Measurements from ENCODE around the gene C1orf226.

Gene C1orf226

DNA sequence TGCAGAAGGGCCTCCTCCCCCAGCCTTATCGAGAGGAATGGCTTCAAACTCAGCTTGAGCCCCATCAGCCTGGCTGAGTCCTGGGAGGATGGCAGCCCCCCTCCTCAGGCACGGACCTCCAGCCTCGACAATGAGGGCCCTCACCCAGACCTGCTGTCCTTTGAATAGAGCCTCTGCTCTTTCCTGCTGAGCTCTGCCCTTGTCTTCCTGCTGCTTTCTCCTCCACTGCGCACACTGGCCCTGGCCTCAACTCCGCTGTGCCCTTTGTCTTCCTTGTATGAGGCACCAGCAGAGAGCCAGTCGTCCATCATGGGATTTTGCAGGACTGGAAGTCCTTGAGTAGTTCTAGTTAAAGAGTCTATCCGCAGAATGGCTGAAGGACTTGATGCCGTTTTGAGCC lies 2.0 kb downstream of the C1orf226 start:
- Histone ChIP-seq H3K27me3 (no peaks in the 10 kb centered on the region), H3K4me2 (no peak overlapping the region), H3K4me1 (peaks cover 14% of the 10 kb centered on the region), H3K9ac (no peak overlapping the region), H4K20me1 (no peaks in the 10 kb centered on the region), H3K9me3 (no peaks in the 10 kb centered on the region), H3K27ac (no peak overlapping the region), H3K4me3 (no peak overlapping the region), H3K36me3 (no peaks in the 10 kb centered on the region)
- no peak for TF ChIP-seq Cebpa-rat (IDR thresholded peaks at IDR 0.05)

DNA sequence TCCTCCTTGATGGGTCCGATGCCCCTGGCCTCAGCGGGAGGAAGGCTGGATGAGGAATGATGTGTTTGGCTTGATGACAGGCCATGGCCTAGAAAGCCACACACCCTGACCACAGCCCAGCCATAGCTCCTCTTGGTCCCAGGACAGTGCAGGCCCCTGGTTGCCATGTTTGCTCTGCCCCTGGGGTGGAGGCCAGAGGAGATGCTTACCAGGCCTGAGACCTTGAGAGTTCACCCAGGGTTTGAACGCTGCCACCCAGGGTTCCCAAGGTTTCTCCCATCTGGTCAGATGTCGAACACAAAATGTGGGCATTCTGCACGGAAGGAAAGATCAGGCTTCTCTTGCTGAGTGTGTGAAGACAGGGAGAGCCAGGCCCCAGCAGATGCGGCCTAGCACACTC lies 2.6 kb downstream of the C1orf226 start:
- H3K9ac ChIP-seq = no peak overlapping the region
- no peak overlapping the region for H3K27ac ChIP-seq
- H3K4me1 ChIP-seq = peaks cover 20% of the 10 kb centered on the region
- no peaks in the 10 kb centered on the region for H3K9me3 ChIP-seq
- no peak overlapping the region for H3K4me3 ChIP-seq
- no peak overlapping the region for H3K4me2 ChIP-seq
- no peaks in the 10 kb centered on the region for H3K27me3 ChIP-seq
- H3K36me3 ChIP-seq = no peaks in the 10 kb centered on the region
- no peaks in the 10 kb centered on the region for H4K20me1 ChIP-seq
- TF ChIP-seq Cebpa-rat (IDR thresholded peaks at IDR 0.05) = no peak

DNA sequence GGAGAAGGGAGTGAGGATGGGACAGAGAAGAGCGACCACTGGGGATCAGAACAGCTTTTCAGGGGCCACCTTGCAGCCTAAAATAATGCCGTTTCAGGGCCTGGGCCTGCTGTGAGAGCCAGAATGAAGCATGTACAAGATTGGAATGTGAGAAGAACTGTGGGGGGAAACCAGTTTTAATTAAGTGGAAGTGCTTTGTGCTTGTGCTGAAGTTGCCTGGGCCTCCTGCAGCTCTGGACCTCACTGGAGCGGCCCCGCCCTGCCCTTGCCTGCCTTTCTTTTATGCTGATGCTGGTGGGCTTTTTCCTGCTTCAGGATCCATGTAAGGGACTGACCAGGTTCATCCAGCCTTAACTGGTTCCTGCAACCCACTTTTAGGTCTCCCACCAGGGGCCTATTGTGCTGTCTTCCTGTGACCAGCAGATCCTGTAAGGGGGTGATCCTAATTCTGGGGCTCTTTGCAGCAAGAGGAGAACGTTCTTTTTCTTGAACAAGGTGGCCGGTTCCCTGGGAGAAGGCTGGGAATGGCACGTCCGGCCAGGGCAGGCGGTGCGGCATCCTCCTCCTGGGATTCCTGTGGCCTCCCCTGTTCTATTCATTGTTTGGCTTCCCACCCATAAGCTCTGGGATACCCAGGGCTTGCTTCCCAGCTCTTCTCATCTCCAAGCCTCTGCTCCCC lies 3.2 kb downstream of the C1orf226 start:
- Histone ChIP-seq H3K27me3 (no peaks in the 10 kb centered on the region), H3K4me3 (no peak overlapping the region), H3K9me3 (no peaks in the 10 kb centered on the region), H3K9ac (no peak overlapping the region), H4K20me1 (no peaks in the 10 kb centered on the region; the same call in 1 of the 2 replicates), H3K27ac (no peak overlapping the region), H3K4me2 (no peak overlapping the region), H3K36me3 (no peaks in the 10 kb centered on the region), H3K4me1 (peaks cover 27% of the 10 kb centered on the region)
- TF ChIP-seq Cebpa-rat (IDR thresholded peaks at IDR 0.05) = no peak

- no peaks in the 10 kb centered on the region for H3K9me3 ChIP-seq
- H3K4me2 ChIP-seq = no peak overlapping the region
- no peak for TF ChIP-seq Cebpa-rat (IDR thresholded peaks at IDR 0.05)
- H3K36me3 ChIP-seq = no peaks in the 10 kb centered on the region
- H3K27me3 ChIP-seq = no peaks in the 10 kb centered on the region
- no peaks in the 10 kb centered on the region; the same call in 1 of the 2 replicates for H4K20me1 ChIP-seq
- H3K4me3 ChIP-seq = no peak overlapping the region
- H3K4me1 ChIP-seq = peaks cover 32% of the 10 kb centered on the region
- no peak overlapping the region for H3K27ac ChIP-seq
- H3K9ac ChIP-seq = no peak overlapping the region
Observed at GRCh38 chr1:162385280-162385623, 3.7 kb downstream of the C1orf226 start.

DNA sequence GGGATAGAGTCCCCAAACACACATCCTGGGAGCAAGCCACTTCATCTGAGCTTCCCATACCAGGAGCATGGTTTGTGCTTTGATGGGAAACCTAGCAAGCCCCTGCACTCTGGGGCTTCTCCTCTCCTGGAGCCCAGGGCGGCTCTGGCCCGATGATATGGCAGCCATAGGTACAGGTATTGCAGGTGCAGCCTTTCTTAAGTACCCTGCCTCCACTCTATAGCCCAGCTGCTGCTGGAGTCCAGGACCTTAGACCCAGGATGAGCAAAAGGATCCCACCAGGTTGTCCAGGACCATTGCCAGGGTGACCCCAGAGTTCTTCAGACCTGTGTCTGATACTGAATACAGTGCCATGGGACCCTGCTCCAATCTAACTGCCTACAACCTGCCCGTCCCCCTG lies 4.2 kb downstream of the C1orf226 start:
- H3K36me3 ChIP-seq = no peaks in the 10 kb centered on the region
- H3K4me3 ChIP-seq = no peak overlapping the region
- peaks cover 36% of the 10 kb centered on the region for H3K4me1 ChIP-seq
- no peak overlapping the region for H3K4me2 ChIP-seq
- no peaks in the 10 kb centered on the region; the same call in 1 of the 2 replicates for H4K20me1 ChIP-seq
- TF ChIP-seq Cebpa-rat (IDR thresholded peaks at IDR 0.05) = no peak
- no peak overlapping the region for H3K9ac ChIP-seq
- no peak overlapping the region for H3K27ac ChIP-seq
- H3K27me3 ChIP-seq = no peaks in the 10 kb centered on the region
- no peaks in the 10 kb centered on the region for H3K9me3 ChIP-seq

GRCh38 chr1:162386292-162387225 lies 5.0 kb downstream of the C1orf226 start:
- no peaks in the 10 kb centered on the region for H3K36me3 ChIP-seq
- no peaks in the 10 kb centered on the region; the same call in 1 of the 2 replicates for H4K20me1 ChIP-seq
- no peak overlapping the region for H3K4me3 ChIP-seq
- H3K27ac ChIP-seq = no peak overlapping the region
- no peak overlapping the region for H3K9ac ChIP-seq
- H3K4me1 ChIP-seq = peaks cover 38% of the 10 kb centered on the region
- H3K9me3 ChIP-seq = no peaks in the 10 kb centered on the region
- TF ChIP-seq Cebpa-rat (IDR thresholded peaks at IDR 0.05) = no peak
- H3K27me3 ChIP-seq = no peaks in the 10 kb centered on the region
- no peak overlapping the region for H3K4me2 ChIP-seq

GRCh38 chr1:162387226-162388082 lies 5.9 kb downstream of the C1orf226 start:
- no peak overlapping the region for H3K4me3 ChIP-seq
- no peaks in the 10 kb centered on the region; the same call in 1 of the 2 replicates for H4K20me1 ChIP-seq
- H3K27me3 ChIP-seq = no peaks in the 10 kb centered on the region
- no peaks in the 10 kb centered on the region for H3K36me3 ChIP-seq
- H3K27ac ChIP-seq = no peak overlapping the region
- no peaks in the 10 kb centered on the region for H3K9me3 ChIP-seq
- no peak overlapping the region for H3K9ac ChIP-seq
- TF ChIP-seq Cebpa-rat (IDR thresholded peaks at IDR 0.05) = no peak
- no peak overlapping the region for H3K4me2 ChIP-seq
- peaks cover 43% of the 10 kb centered on the region for H3K4me1 ChIP-seq

DNA sequence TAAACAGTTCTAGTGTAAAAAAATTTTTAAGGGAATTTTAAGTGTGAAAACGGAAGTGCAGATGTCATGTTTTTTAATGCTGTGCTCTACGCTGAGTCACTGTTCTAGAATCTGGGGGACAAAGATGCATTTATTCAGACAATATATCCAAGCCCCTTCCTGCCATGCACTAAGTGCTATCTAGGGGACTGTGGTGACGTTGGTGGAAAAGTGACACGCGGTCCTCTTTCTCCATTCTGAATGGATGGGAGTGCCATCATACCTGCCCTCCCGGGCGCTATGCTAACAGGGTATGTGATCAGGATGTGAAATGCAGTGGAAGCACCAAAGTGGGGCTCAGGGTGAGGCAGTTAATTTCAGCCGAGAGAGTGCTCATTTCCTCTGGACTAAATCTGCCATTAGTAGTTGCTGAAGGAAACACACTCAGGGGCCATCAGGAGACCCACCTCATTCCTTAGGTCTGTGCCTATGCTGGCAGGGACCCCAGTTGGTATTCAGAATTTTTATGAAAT lies 6.6 kb downstream of the C1orf226 start:
- no peaks in the 10 kb centered on the region for H3K9me3 ChIP-seq
- H3K36me3 ChIP-seq = no peaks in the 10 kb centered on the region
- no peak overlapping the region for H3K9ac ChIP-seq
- H3K27ac ChIP-seq = peak overlapping the region; percentile 67
- no peaks in the 10 kb centered on the region; the same call in 1 of the 2 replicates for H4K20me1 ChIP-seq
- H3K4me3 ChIP-seq = no peak overlapping the region
- H3K27me3 ChIP-seq = no peaks in the 10 kb centered on the region
- H3K4me1 ChIP-seq = peaks cover 43% of the 10 kb centered on the region
- TF ChIP-seq Cebpa-rat (IDR thresholded peaks at IDR 0.05) = no peak
- peak overlapping the region; percentile 91 for H3K4me2 ChIP-seq

- TF ChIP-seq Cebpa-rat (IDR thresholded peaks at IDR 0.05) = no peak
- H3K9ac ChIP-seq = peak overlapping the region; percentile 38; the same call in 1 of the 2 replicates
- peak overlapping the region; percentile 91 for H3K4me2 ChIP-seq
- H4K20me1 ChIP-seq = no peaks in the 10 kb centered on the region; the same call in 1 of the 2 replicates
- peak overlapping the region; percentile 36; the same call in 1 of the 2 replicates for H3K4me3 ChIP-seq
- H3K36me3 ChIP-seq = no peaks in the 10 kb centered on the region
- no peaks in the 10 kb centered on the region for H3K27me3 ChIP-seq
- H3K4me1 ChIP-seq = peaks cover 43% of the 10 kb centered on the region
- no peaks in the 10 kb centered on the region for H3K9me3 ChIP-seq
- peak overlapping the region; percentile 67 for H3K27ac ChIP-seq
Observed at GRCh38 chr1:162388615-162389014, 7.1 kb downstream of the C1orf226 start.

All from BLaER1 (cell line).